Measurements from ENCODE around the gene DUS2. TPM values are rescaled to one million over a fixed set of nuclear protein-coding genes. Genes with fewer than 3 reads are reported as not detected.
"Not testable (repeated sequence)": the region's sequence is repeated elsewhere in the genome, so short reads cannot be mapped to it uniquely, and the experiment has no call there.

The DUS2 gene
- total RNA-seq, 1 experiment from 2014 or later, result 15.9 TPM

GRCh38 chr16:68091380-68092261, 68.5 kb downstream of the DUS2 start:
- no peak for DNase-seq (ENCODE audit: low read depth)

- not testable (repeated sequence) for DNase-seq (ENCODE audit: low read depth)
Observed at GRCh38 chr16:68092275-68092674, 69.2 kb downstream of the DUS2 start.

- no peak for DNase-seq (ENCODE audit: low read depth)
Observed at GRCh38 chr16:68093816-68094613, 70.9 kb downstream of the DUS2 start.

- no peak for DNase-seq (ENCODE audit: low read depth)
Observed at GRCh38 chr16:68094614-68094934, 71.5 kb downstream of the DUS2 start.

GRCh38 chr16:68096491-68096890, 73.4 kb downstream of the DUS2 start:
- no peak for DNase-seq (ENCODE audit: low read depth)

GRCh38 chr16:68097088-68097487, 74.0 kb downstream of the DUS2 start:
- DNase-seq (ENCODE audit: low read depth), result no peak

GRCh38 chr16:68097895-68098294, 74.8 kb downstream of the DUS2 start:
- no peak for DNase-seq (ENCODE audit: low read depth)

GRCh38 chr16:68100488-68100887, 77.4 kb downstream of the DUS2 start:
- no peak for DNase-seq (ENCODE audit: low read depth)

- DNase-seq (ENCODE audit: low read depth), result no peak
Observed at GRCh38 chr16:68105611-68106010, 82.5 kb downstream of the DUS2 start.

- DNase-seq (ENCODE audit: low read depth), result not testable (repeated sequence)
Observed at GRCh38 chr16:68107230-68107928, 84.3 kb downstream of the DUS2 start.

- DNase-seq (ENCODE audit: low read depth), result not testable (repeated sequence)
Observed at GRCh38 chr16:68109156-68109555, 86.1 kb downstream of the DUS2 start.

- DNase-seq (ENCODE audit: low read depth), result not testable (repeated sequence)
Observed at GRCh38 chr16:68110611-68111010, 87.5 kb downstream of the DUS2 start.

GRCh38 chr16:68111379-68111778, 88.3 kb downstream of the DUS2 start:
- DNase-seq (ENCODE audit: low read depth), result no peak

- no peak for DNase-seq (ENCODE audit: low read depth)
Observed at GRCh38 chr16:68113059-68113761, 90.1 kb downstream of the DUS2 start.

- no peak for DNase-seq (ENCODE audit: low read depth)
Observed at GRCh38 chr16:68113765-68114240, 90.7 kb downstream of the DUS2 start.

GRCh38 chr16:68114939-68115338, 91.9 kb downstream of the DUS2 start:
- DNase-seq (ENCODE audit: low read depth), result not testable (repeated sequence)

GRCh38 chr16:68115851-68116250, 92.8 kb downstream of the DUS2 start:
- no peak for DNase-seq (ENCODE audit: low read depth)

GRCh38 chr16:68116256-68116867, 93.3 kb downstream of the DUS2 start:
- no peak for DNase-seq (ENCODE audit: low read depth)

GRCh38 chr16:68117884-68118283, 94.8 kb downstream of the DUS2 start:
- DNase-seq (ENCODE audit: low read depth), result no peak

- not testable (repeated sequence) for DNase-seq (ENCODE audit: low read depth)
Observed at GRCh38 chr16:68118954-68119353, 95.9 kb downstream of the DUS2 start.

- not testable (repeated sequence) for DNase-seq (ENCODE audit: low read depth)
Observed at GRCh38 chr16:68120496-68120895, 97.4 kb downstream of the DUS2 start.

All from Daoy (cell line).